Measurements from ENCODE around the gene RBM19.
A peak's percentile ranks its signal among the peaks of the same experiment; 100 is the strongest.

Gene RBM19

DNA sequence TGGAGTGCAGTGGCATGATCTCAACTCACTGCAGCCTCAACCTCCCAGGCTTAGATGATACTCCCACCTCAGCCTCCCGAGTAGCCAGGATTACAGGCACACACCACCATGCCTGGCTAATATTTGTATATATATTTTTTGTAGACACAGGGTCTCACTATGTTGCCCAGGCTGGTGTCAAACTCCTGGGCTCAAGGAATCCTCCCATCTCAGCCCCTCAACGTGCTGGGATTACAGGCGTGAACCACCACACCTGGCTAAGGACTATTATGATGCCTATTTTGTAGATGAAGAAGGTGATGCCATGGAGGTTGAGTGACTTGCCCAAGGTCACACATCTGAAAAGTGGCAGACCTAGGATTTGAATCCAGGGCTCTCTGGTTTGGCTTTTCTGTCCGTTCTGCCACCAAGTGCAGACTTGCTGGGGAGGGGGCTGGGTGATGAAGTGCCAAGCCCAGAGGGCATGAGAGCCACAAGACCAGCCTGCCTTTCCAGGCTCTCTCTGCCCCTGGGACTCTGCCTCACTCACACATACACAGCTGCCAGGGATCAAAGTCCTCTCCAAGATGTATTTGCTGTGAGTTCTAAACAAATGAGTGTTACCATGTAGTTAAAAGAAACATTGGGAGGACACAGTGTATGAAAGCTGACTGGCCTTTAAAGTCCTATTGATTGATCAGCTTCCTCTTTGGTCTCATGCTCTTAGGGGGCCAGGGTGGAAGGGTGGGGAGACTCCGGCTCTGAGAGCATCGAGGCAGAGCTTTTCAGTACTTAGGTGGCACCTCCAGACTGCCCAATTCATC is 21.3 kb upstream of the RBM19 start:
- no peak for DNase-seq

DNA sequence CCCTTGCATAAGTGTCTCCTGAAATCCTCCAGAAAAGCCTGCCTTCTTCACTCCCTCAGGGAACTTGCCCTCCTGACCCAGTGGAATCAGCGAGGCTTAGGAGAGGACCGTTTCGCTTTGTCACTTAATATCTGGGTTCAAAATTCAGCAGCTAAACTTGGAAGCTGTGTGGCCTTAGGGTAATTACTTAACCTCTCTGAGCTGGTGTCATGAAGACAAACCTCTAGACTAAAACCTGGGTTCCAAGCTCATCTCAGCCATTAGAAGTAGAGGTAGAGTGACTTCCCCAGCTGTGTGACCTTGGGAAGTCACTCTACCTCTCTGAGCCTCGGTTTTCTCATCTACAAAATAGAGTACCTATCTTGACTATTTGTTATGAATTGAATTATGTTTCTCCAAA is 18.3 kb upstream of the RBM19 start:
- no peak for DNase-seq

DNA sequence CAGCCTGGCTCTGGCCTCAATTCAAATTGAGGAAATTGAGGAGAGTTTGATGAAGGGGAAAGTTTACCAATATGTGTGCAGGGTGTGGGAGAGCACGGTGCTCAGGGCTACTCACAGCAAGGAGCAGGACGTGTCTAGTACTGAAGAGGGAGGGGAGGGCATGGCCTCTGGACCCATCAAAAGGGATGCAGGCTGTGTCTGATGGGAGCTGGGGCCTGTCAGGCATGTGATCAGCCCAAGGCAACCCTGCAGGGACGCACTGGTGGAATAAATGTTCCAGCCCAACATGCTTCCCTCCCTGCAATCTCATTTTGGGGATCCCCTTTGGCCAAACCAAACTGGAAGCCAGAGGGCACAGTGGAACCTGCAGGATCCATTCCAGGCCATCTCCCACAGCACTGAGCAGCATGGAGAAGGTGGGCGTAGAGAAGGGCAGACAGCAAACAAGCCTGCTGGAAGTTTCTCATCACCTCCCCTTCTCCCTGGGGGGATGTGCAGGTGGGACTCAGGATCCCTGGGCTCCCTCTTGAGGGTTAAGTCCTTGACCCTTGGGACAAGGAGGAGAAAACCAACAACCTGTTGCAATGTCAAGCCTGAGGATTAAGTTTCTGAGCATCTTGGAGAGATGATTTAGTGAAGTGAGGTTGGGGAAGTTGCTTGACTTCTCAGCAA is 17.8 kb upstream of the RBM19 start:
- DNase-seq: no peak

DNA sequence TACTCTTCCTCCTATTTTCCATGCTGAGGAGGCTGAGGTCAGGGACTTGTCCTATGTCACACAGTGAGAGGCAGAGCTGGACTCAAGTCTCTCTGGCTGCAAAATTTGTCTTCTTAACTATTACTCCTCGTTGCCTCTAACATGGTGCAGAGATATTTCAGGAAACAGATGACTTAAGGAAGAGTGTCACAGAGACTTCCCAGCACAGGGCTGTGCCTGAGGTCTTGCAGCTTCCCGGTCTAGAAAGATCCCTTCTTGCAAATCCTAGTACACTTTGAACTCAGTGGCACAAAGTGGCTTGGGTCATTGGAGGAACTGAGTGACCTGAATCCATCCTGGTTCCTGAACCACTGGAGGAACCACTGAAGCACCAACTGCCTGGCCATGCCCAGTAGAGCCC is 17.1 kb upstream of the RBM19 start:
- DNase-seq: no peak

DNA sequence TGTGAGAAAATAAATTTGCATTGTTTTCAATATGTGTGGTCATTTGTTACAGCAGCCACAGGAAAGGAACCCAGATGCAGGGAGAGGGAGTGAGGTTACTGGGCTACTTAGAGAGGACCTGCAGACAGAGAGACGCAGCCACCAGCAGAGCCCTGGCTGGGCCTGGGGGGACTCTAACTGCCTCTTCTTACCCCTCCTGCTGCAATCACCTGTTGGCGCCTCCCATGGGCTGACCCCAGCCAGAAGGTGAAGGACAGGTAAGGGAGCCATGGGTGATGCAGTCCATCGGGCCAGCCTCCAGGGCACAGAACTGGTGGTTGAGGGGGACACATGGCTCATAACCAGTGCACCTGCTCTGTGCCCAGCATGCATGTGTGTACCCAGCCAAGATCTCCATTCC is 15.8 kb upstream of the RBM19 start:
- no peak for DNase-seq

DNA sequence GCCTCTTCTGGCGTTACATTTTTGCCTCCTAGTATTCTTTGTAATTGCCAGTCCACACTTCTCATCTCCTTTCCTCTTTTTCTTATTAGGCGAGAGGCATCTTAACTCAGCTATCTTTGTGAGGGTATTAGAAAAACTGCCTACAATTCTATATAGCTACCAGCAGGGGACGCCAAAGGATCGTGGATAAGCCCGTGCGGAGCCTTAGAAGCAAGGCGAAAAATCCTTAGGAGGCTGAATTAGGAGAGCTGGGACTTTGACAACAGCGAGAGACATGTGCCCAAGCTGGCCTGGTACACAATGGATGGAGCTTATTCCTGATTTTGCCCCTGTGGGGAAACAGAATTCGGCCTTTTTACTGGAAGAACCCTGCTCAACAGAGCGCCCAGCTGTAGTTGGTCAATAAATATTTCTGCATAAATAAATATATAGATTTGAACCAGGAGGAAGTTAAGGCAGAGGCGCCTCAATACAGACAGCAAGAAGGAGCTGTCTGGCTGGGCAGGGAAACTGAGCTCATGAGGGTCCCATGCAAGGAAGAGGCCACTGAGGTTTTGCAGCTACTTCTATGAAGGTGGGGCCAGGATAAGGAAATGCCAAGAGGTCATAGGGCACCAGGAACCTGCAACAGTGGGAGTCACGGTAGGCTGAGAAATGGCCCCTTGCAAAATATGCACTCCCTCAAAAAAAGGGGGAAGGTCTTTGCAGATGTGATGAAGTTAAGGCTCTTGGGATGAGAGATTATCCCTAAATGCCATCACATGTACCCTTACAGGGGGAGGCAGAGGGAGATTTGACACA is 14.6 kb upstream of the RBM19 start:
- DNase-seq: peak; percentile 72

DNA sequence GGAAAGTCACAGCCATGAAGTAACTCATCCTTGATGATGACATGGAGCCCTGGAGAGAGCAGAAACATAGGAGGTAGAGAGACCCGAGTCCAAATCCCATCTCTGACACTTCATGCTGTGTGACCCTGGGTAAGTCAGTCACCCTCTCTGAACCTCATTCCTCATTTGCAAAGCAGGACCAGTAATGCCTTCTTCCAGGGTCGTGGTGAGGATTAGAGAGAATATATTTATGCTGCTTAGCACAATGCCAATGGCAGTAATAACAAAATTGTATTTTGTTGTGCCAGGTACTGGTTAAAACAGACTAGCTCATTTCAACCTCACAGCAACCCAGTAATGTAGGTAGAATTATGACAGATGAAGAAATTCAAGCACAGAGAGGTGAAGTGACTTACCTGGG is 13.9 kb upstream of the RBM19 start:
- no peak for DNase-seq

DNA sequence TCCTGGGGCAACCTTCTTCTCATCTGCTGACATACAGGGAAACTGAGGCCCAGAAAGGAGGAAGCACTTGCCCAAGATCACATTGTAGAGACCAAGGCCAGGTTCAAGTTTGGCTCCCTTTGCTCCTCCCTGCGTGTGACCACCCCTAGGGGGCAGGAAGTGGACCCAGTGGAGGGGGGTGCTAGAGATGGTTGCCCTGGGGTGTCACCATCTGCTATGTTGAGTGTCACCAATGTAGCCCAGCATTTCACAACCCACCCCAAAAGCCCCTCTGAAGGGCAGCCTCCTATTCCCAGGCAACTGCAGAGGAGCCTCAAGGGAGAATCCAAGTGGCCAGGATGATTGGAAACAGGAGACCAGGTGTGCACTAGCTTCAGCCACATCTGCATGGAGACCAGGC is 12.0 kb upstream of the RBM19 start:
- no peak for DNase-seq

DNA sequence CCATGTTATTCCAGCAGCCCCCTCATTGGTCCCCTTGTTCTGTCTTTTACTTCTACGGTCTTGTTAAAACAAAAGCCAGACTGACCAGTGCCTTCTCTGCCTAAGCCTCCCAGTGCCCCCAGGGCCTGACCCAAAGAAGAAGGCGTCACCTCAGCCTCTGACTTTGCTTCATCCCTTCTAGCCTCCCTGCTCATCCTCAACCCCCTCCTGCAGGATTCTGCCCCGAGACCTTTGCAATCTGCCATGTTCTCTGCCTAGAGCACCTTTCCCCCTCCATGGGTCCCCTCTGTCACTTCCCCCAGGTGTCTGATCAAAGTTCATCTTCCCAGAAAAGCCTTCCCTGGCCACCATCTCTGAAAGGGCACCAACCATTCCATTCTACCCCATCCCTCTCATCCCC is 7.9 kb upstream of the RBM19 start:
- no peak for DNase-seq

DNA sequence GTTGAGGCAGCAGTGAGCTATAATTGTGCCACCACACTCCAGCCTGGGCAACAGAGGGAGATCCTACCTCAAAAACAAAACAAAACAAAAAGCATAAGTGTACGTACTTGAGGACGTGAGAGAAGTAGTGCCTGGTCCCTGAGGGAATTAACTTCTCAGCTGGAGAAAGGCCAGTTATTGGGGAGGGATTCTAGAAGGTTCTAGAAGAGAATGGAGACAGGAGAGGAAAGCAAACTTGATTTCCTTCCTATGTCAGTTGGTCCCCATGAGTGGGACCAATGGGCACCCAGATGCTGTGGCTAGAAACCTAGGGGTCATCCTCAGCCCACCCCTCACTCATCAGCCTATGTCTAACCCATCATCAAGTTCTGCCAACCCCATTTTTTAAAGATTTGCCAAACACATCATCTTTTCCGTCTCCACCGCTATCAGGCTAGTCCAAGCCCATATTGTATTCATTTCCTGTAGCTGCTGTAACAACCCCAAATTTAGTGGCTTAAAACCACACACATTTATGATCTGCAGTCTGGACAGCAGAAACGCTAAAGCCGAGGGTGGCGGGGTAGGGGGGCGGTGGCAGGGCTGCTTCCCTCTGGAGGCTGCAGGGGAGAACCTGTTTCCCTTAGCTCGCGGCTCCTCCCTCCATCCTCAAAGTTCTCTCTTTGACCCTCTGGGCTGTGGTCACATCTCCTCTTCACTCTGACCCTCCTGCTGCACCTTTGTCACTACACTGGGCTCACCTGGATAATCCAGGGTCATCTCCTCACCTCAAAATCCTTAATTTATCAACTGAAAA is 7.2 kb upstream of the RBM19 start:
- no peak for DNase-seq

DNA sequence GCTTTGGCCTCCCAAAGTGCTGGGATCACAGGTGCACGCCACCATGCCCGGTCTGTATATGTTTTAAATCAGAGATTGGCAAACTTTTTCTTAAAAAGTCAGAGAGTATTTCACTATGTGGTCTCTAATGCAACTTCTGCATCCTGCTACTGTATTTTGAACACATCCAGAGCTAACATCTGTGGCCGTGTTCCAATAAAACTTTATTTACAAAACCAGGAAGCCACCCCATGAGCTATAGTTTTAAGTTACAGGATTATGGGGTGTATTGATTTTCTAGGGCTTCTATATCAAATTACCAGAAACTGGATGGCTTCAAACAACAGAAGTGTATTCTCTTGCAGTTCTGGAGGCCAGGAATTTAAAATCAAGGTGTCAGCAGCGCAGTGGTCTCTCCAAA is 5.3 kb upstream of the RBM19 start:
- peak; percentile 18 for DNase-seq

DNA sequence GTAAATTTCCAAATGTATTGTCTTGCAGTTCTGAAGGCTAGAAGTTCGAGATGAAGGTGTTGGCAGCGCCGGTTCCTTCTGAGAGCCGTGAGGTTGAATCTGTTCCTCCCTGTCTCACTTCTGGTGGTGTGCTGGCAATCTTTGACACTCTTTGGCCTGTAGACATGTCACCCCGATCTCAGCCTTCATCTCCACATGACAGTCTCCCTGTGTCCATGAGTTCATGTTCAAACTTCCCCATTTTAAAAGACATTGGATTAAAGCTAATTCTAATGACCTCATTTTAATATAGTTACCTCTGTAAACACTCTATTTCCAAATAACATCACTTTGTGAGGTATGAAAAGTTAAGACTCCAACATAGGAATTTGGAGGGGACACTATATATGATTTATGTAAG is 4.1 kb upstream of the RBM19 start:
- DNase-seq: no peak

DNA sequence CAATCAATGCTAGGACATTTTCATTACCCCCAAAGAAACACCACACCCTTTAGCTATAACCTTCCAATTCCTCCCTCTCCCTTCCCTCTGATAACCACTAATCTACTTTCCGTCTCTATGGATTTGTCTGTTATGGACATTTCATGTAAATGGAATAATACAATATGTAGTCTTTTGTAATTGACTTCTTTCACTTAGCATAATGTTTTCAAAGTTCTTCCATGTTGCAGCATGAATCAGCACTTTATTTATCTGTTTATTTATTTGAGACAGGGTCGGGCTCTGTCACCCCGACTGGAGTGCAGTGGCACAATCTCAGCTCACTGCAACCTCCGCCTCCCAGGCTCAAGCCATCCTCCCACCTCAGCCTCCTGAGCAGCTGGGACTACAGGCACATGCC is 1.2 kb upstream of the RBM19 start:
- DNase-seq: no peak

DNA sequence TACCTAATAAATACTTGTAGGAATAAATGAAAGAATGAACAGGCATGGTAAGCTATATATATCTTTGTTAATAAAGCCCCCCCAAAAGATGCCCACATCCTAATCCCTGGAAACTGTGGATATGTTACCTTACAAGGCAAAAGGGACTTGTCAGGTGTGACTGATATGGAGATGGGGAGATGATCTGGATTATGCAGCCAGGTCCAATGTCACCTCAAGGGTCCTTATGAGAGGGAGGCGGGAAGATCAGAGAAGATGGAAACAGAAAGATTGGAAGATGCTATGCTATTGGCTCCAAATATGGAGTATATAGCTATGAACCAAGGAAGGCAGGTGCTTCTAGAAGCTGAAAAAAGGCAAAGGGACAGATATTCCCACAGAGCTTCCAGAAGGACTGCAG is 3.4 kb downstream of the RBM19 start:
- DNase-seq: no peak

DNA sequence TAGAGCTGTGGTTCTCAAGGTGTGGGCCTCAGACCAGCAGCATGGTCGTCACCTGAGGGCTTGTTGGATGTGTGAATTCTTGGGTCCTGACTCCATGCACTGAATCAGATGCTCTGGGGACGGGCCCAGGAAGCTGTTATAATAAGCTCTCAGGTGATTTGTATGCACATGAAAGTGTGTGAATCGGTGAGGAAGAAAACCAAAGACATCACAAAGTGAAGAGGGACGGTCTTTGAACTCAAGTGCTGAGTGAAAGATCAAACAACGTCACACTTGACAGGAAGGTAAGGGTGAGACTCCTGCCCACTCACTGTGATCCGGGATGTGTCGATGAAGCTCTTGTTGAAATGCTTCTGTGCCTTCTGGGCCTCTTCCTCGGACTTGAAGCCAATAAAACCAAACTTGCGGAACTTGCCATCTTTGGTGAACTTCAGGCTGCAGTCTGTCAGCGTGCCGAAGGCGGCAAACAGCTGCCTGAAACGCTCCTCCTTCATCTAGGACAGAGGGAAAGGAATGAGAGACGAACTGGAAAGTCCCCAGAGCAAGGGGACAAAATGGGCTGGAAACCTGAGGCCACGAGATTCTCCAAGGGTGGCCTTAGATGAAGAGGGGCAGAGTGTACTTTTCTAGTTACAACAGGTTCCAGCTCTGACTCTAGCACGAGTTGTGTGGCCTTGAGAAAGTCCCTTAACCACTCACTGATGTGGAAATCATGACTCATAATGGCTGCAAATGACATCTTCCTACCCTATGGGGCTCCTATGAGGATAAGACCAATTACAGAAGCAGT is 4.0 kb downstream of the RBM19 start:
- no peak for DNase-seq

DNA sequence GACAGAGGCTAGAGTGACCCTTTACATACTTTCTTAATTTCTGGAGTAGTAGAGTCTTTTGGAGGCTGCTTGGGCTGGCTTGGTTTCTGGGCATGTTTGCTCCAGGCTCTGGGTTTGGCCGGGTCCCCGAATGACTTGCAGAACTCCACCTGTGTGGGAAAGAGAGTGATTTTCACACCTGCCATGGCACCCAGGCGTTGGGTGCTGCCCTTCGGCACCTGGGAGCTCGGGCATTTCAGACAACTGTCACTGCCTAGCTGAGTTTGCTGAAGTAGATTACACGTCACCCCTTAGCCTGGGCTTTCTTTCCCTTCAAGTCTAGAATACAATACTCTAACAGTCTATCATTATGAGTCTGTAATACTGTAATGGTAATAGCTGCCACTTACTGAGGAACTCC is 6.1 kb downstream of the RBM19 start:
- no peak for DNase-seq

DNA sequence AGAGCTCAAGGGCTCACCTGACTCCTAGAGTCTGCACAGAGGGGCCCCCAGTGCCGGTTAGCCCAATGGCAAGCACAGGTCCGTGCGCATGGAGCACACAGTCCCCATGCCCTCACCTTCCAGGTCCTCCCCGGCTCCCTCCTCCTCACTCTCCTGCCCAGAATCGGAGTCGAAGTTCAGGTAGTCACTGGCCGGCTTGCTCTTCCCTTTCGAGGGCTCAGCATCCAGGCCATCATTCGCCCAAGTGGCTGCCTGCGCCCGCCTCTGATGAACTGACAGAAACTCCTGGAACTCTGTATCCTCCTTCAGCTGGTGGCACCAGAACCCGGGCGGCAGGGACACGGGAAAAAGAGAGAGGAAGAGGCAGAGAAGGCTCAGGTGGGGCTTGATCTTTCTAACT is 7.0 kb downstream of the RBM19 start:
- DNase-seq: no peak

DNA sequence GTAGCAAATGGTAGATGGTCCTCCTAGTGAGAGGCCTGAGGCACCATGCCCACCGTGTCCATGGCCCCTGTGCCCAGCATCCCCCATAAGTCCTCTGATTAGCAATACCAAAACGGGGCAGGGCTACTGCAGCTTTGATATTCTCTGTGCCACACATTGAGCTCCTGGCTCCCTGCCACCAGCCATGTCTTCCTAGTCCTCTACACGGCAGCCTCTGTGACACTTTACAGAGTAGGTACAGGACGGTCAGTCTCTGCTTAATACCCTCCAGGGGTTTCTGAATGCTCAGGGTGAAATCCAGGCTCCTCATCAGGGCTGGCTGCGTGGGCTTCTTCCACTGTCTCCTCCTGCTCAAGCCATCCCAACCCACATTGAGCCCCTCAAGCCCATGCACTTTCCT is 8.0 kb downstream of the RBM19 start:
- DNase-seq: no peak

DNA sequence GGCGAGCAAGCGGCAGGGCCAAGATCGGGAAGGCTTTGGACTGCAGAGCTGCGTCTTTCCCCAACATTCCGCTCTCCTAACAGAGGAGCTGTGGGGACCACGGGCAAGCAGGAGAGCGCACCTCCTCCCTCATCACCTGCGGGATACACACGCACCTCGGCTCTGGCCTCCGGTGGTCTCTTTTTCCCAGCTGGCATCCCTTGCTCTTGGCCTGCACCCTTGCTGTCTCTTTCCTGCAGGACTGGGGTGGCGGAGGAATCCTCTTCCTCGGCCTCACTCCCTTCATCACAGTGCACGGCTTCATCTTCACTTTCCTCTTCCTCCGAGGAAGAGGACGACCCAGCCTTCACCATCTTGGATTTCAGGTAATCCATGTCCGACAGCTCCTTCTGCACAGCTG is 8.5 kb downstream of the RBM19 start:
- DNase-seq: no peak

DNA sequence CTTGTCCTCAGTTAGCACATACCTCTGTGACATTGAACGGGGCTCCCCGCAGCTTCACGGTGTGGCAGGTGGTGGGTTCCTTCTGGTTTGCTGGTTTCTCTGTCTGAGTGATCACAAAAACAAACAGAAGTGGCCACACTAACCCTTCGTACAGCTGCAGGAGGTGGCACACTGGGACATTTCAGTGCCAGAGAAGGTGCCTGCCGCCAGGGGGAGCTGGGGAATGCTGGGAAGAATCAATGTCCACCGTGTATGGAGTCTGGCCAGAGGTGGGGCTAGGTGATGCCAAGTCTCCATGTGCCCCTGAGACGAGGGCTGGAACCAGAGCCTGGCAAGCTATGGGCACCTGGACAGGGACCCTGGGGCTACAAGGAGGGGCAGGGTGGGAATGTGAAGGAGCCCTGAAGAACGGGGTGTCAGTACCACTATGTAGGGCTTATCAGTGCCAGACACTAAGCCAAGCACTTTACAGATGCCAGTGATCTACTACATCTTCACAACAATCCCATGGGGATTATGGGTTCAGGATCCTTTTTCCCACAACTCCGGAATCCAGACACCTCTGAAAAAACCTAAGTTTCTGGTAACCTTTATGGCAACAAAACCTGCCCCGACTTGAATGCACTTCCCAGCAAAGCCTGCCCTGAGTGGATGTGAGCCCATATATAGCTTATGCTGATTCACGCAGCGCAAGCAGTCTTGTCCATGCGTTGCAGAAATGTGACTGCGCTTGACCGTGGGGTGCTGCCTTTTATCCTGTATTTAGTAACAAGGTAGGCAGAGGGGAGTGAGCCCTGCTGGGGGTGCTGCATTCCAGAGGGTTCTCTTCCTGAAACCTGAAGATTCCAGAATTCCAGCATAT is 10.8 kb downstream of the RBM19 start:
- DNase-seq: peak; percentile 5

DNA sequence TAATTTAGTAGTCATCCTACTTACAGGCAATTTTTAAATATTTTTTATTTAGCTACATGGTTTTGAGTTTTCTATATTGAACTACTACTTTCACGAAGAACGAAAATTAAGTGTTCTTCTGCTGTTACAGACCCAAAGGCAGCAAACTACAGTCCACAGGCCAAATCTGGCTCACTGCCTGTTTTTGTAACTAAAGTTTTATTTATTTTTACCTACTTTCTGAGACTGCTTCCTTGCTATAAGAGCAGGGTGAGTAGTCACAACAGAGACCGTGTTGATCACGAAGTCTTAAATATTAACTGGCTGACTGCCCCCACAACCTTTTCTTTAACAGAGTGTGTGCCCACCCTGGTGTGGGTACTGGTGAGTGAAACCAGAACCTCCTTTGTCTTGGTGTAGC is 11.6 kb downstream of the RBM19 start:
- DNase-seq: no peak
